Heart left ventricle (tissue), 13 donors: ENCODE measurements around the gene SCFD2.

ENCODE experiments used
- CTCF ChIP-seq, 12 donors: fragments of 200-600 bp; sonication (generic) in 4 of 12; IDR thresholded peaks; one replicate each; pipeline versions ENCODE4 v1.5.0 to v1.8.0; 2018 to 2022; ENCODE audit warnings: antibody characterized with exemption in 12 of 12, mild to moderate bottlenecking in 5 of 12
- POLR2A ChIP-seq, 2 donors: fragments of 450-650 bp; IDR thresholded peaks; one replicate each; pipeline ENCODE4 v1.6.1; 2017; ENCODE audit warnings: antibody characterized with exemption in 2 of 2, mild to moderate bottlenecking in 2 of 2, moderate library complexity in 2 of 2
- donor health status: ischemic (EF 13 %, LVEDD 7.1; RV severe dilation, severe dysfunction).
- donor health status: DM: no; HTN: yes; CAD: no.
- donor health status: DM: no; HTN: no; CAD: no.
- donor health status: ischemic (EF 25% LVEDD 6.9; RV normal size, moderate dysfunction).
- donor health status: ischemic (EF 25% LVEDD 5.7; RV mildly dilated, moderate dysfunction).
- donor health status: ischemic (EF 35%, LVEDD 5.7; RV mildly dilated, moderate dysfunction).
- donor health status: nonischemic (EF 11% LVEDD 7.7; RV severe dilation, severe dysfunction).
- donor health status: DM: yes; HTN: yes; CAD: no.
- donor health status: PGD.
- donor health status: ischemic (EF 29% LVEDD 5.4; RV normal size, mild dysfunction).
- donor health status: nonischemic (EF 23%, LVEDD 6.1; RV moderate dilation, normal function).

DNA sequence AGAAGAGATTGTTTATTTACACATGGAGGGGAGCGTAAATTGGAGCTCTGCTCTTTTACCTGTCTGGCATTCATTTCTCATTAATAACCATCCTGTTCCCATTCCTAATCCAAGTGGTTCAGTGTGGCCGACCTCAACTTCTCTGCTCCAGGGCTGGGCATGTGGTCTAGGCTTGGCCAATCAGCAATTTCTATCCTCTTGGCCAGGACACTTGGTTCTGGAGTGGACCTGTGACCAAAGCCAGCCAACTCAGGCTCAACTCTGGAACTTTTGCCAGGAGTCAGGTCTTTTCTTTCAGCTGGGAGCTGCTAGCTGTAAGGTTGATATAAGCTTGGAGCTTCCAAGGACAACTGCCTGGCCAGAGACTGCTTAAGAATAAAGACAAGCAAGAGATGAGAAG, 519.4 kb downstream of the SCFD2 start:
- TF ChIP-seq CTCF (IDR thresholded peaks at IDR 0.05) (no peak), POLR2A (IDR thresholded peaks at IDR 0.05) (no peak)
